Upper lobe of left lung (tissue), 6 donors: ENCODE data around the gene DNASE2. TPM values are rescaled to one million over a fixed set of nuclear protein-coding genes. Genes with fewer than 3 reads are reported as not detected.

Experiments
- ATAC-seq, 2 donors: fragments of 200-7000 bp; cut with Tn5 transposase; one replicate each; pipeline ENCODE4 v1.9.1; 2022; ENCODE audit warnings: mild to moderate bottlenecking in 2 of 2, moderate library complexity in 2 of 2; ENCODE audit not compliant: low FRiP score in 2 of 2
- DNase-seq, 2 donors: peaks; one replicate each; pipeline ENCODE4 v3.0.0-alpha.2; 2019 to 2020
- H3K27ac ChIP-seq, 4 donors: fragments of 200-600 bp; sonication (generic); one replicate each; pipeline ENCODE4 v1.5.1; 2016 to 2019
- H3K27me3 ChIP-seq, 4 donors: fragments of 200-600 bp; sonication (generic); one replicate each; pipeline ENCODE4 v1.5.1; 2017 to 2019
- H3K36me3 ChIP-seq, 4 donors: fragments of 200-600 bp; sonication (generic); one replicate each; pipeline ENCODE4 v1.5.1; 2016 to 2019
- H3K4me1 ChIP-seq, 4 donors: fragments of 200-600 bp; sonication (generic); one replicate each; pipeline ENCODE4 v1.5.1; 2018 to 2019
- H3K4me3 ChIP-seq, 4 donors: fragments of 200-600 bp; sonication (generic); one replicate each; pipeline ENCODE4 v1.5.1; 2017 to 2019; ENCODE audit warnings: mild to moderate bottlenecking in 2 of 4, moderate library complexity in 1 of 4
- H3K9me3 ChIP-seq, 4 donors: fragments of 200-600 bp; sonication (generic); one replicate each; pipeline ENCODE4 v1.5.1; 2018 to 2019
- EP300 ChIP-seq, 4 donors: sonication (generic); formaldehyde crosslinking; IDR thresholded peaks; one replicate each; pipeline ENCODE4 v1.5.1; 2017; ENCODE audit warnings: antibody characterized with exemption in 4 of 4, control low read depth in 2 of 4
- POLR2A ChIP-seq, 4 donors: fragments of 450-650 bp; IDR thresholded peaks; one replicate each; pipeline ENCODE4 v1.5.1; 2016 to 2017; ENCODE audit warnings: antibody characterized with exemption in 4 of 4, mild to moderate bottlenecking in 2 of 4
- POLR2AphosphoS5 ChIP-seq, 2 donors: sonication (generic); formaldehyde crosslinking; IDR thresholded peaks; one replicate each; pipeline ENCODE4 v1.5.1; 2017; ENCODE audit warnings: antibody characterized with exemption in 2 of 2
- whole genome bisulfite sequencing, 2 donors: methylation state at CpG; one replicate each; pipeline ENCODE4 v1.1.5; 2017 to 2018; 5-methylcytosine and 5-hydroxymethylcytosine counted together
- total RNA-seq, 6 donors: library from RNA; depleted of rRNA in 4 of 6; stranded (reverse); fragments of >200 nt in 4 of 6; gene quantifications; one replicate each; pipeline versions ENCODE4 v1.1.0 to v1.2.1, GENCODE V29; 2016 to 2021
- TF ChIP-seq, protein P1 (sequence below), 6 experiments: fragments of 450-650 bp in 4 of 6; fragments of 200-600 bp in 2 of 6; sonication (generic) in 2 of 6; IDR thresholded peaks; one replicate each; pipeline ENCODE4 v1.5.1; 2016 to 2019; ENCODE audit warnings: antibody characterized with exemption in 6 of 6
- donor health status: DM: no; HTN: no; CAD: no; lungs with moderate emphysema.
- donor health status: DM: no; HTN: yes; CAD: no; lungs with severe emphysema.

DNASE2 gene
- total RNA-seq, 6 donors from 2014 or later, result 34.6 to 87.2 (median 60.1) TPM

DNA sequence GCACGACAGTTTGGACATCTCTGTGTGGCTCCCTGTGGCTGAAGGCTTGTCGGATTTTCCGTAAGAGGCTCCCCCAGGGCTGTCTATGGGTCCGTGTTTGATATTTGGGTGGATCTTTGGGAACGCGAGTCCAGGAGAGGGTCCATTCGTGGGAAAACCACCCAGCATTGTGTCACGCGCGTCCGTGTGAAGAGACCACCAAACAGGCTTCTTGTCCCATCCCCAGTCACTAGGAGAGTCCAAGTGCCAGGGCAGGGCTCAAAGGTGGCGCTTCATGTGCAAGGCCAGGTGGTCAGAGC lies 3.3 kb upstream of the DNASE2 start:
- peak overlapping the region in 3 of 4 donors; percentile 43 to 57 (median 53) for H3K4me3 ChIP-seq
- peaks cover 0 to 8% (median 4%) of the 10 kb centered on the region in 4 donors for H3K9me3 ChIP-seq
- peaks cover 0 to 6% (median 2%) of the 10 kb centered on the region in 4 donors for H3K27me3 ChIP-seq
- no peak for DNase-seq
- H3K36me3 ChIP-seq, result no peaks in the 10 kb centered on the region
- no peak for ATAC-seq
- TF ChIP-seq POLR2AphosphoS5 (IDR thresholded peaks at IDR 0.05) (no peak), EP300 (IDR thresholded peaks at IDR 0.05) (no peak), POLR2A (IDR thresholded peaks at IDR 0.05) (no peak)
- TF ChIP-seq, protein P1, sequence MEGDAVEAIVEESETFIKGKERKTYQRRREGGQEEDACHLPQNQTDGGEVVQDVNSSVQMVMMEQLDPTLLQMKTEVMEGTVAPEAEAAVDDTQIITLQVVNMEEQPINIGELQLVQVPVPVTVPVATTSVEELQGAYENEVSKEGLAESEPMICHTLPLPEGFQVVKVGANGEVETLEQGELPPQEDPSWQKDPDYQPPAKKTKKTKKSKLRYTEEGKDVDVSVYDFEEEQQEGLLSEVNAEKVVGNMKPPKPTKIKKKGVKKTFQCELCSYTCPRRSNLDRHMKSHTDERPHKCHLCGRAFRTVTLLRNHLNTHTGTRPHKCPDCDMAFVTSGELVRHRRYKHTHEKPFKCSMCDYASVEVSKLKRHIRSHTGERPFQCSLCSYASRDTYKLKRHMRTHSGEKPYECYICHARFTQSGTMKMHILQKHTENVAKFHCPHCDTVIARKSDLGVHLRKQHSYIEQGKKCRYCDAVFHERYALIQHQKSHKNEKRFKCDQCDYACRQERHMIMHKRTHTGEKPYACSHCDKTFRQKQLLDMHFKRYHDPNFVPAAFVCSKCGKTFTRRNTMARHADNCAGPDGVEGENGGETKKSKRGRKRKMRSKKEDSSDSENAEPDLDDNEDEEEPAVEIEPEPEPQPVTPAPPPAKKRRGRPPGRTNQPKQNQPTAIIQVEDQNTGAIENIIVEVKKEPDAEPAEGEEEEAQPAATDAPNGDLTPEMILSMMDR (IDR thresholded peaks at IDR 0.05), result no peak
- WGBS, 2 donors, result 69 to 75% methylated on average over 8 to 12 of the region's 12 CpGs
- H3K27ac ChIP-seq, result peak overlapping the region in 3 of 4 donors; percentile 10 to 54 (median 40)
- H3K4me1 ChIP-seq, result peaks cover 21 to 38% (median 26%) of the 10 kb centered on the region in 4 donors

DNA sequence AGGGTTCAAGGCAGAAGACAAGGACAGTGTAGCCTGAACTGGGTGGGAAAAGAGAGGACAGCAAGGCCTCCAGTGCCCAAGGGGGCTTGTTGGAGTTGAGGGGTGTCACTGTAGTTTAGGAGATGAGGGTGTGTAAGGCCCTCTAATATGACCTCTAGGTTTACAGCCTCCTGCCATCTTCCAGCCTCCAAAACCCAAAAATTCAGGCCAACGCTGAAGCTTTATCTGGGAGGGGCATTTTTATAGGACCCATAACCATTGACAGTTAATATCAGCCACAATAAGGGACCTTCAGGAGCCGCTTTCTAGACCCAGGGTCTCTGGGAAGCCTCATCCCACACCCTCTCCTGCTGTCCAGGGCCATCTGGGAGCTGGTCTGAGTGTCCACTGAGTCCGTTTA lies 3.0 kb upstream of the DNASE2 start:
- H3K27me3 ChIP-seq, result peaks cover 0 to 6% (median 2%) of the 10 kb centered on the region in 4 donors
- 70 to 93% methylated on average over 1 to 3 of the region's 3 CpGs for WGBS, 2 donors
- no peak for ATAC-seq
- TF ChIP-seq POLR2AphosphoS5 (IDR thresholded peaks at IDR 0.05) (no peak), POLR2A (IDR thresholded peaks at IDR 0.05) (no peak), EP300 (IDR thresholded peaks at IDR 0.05) (no peak)
- TF ChIP-seq, protein P1 (IDR thresholded peaks at IDR 0.05), result no peak
- H3K27ac ChIP-seq, result peak overlapping the region in 1 of 4 donors; percentile 54
- no peak overlapping the region for H3K4me3 ChIP-seq
- no peaks in the 10 kb centered on the region for H3K36me3 ChIP-seq
- H3K4me1 ChIP-seq, result peaks cover 21 to 38% (median 27%) of the 10 kb centered on the region in 4 donors
- DNase-seq, result no peak
- peaks cover 0 to 8% (median 4%) of the 10 kb centered on the region in 4 donors for H3K9me3 ChIP-seq

DNA sequence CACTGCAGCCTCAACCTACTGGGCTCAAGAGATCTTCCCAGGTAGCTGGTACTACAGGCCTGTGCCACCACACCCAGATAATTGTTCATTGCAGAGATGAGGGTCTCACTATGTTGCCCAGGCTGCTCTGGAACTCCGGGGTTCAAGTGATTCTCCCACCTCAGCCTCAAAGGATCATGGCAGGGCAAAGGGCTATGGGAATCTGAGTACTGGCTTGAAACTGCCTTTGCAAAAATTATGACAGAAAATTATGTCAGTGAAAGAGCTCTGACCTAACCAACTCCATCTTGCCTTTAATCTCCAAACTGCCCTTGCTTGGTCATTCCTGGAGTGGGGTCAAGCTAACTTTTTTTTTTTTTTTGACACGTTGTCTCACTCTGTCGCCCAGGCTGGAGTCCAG lies 1.3 kb upstream of the DNASE2 start:
- Histone ChIP-seq H3K9me3 (peaks cover 0 to 8% (median 4%) of the 10 kb centered on the region in 4 donors), H3K27ac (peak overlapping the region in 1 of 4 donors; percentile 41), H3K4me1 (peaks cover 21 to 38% (median 27%) of the 10 kb centered on the region in 4 donors), H3K36me3 (peaks cover 0 to 13% (median 12%) of the 10 kb centered on the region in 4 donors), H3K4me3 (no peak overlapping the region), H3K27me3 (peaks cover 0 to 6% (median 2%) of the 10 kb centered on the region in 4 donors)
- TF ChIP-seq, protein P1 (IDR thresholded peaks at IDR 0.05), result no peak
- no peak for TF ChIP-seq POLR2A (IDR thresholded peaks at IDR 0.05)
- TF ChIP-seq POLR2AphosphoS5 (IDR thresholded peaks at IDR 0.05), result no peak
- TF ChIP-seq EP300 (IDR thresholded peaks at IDR 0.05), result no peak
- 74 to 85% methylated on average over 3 of the region's 3 CpGs for WGBS, 2 donors
- ATAC-seq (no peak), DNase-seq (no peak)

DNA sequence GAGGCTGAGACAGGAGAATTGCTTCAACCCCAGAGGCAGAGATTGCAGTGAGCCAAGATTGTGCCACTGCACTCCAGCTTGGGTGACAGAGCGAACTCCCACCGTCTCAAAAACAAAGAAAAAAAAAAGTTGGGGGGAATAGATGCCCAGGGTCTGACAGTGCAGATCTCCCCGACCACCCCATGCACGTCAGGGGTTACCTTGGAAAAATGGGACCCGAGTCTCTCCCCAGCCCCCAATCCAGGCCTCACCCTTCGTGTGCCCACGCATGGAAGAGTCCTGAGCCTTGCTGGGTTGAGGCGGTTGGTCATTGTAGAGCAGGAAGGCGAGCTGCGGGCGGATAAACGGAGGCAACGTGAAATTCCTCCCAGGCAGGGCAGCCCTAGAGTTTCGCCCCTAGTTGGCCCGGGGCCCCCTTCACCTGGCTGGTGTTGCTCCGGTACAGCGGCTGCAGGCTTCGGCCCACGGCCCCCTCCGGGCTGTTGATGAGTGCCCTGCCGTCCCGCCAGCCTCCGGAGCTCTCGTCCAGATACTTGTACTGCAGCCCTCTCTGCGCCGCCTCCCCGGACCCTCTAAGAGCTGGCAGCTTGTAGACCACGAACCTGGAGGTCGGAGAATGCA lies 588 bp downstream of the DNASE2 start:
- Histone ChIP-seq H3K36me3 (peaks cover 0 to 32% (median 23%) of the 10 kb centered on the region in 4 donors), H3K27ac (peak overlapping the region; percentile 86 to 92 (median 90)), H3K4me3 (peak overlapping the region; percentile 68 to 85 (median 78)), H3K9me3 (peaks cover 0 to 8% (median 4%) of the 10 kb centered on the region in 4 donors), H3K4me1 (peaks cover 15 to 30% (median 22%) of the 10 kb centered on the region in 4 donors), H3K27me3 (peaks cover 0 to 4% (median 1%) of the 10 kb centered on the region in 4 donors)
- DNase-seq, result peak; percentile 41 to 84
- TF ChIP-seq EP300 (IDR thresholded peaks at IDR 0.05), result no peak
- TF ChIP-seq POLR2A (IDR thresholded peaks at IDR 0.05), result no peak
- TF ChIP-seq, protein P1 (IDR thresholded peaks at IDR 0.05), result no peak
- TF ChIP-seq POLR2AphosphoS5 (IDR thresholded peaks at IDR 0.05), result no peak
- peak; percentile 11 to 34 for ATAC-seq
- 17 to 25% methylated on average over 19 of the region's 29 CpGs for WGBS, 2 donors
